Type B pancreatic cell (in vitro differentiated cells): ENCODE results near the gene MYH2. TPM values are rescaled to one million over a fixed set of nuclear protein-coding genes. Genes with fewer than 3 reads are reported as not detected.

ENCODE experiments used
- DNase-seq: peaks from one replicate; pipeline ENCODE4 v3.0.0; 2021; ENCODE audit warnings: mixed read lengths; ENCODE audit not compliant: unreplicated experiment; ENCODE audit errors: extremely low spot score
- H3K27ac Mint-ChIP-seq: 2 replicates; pipeline ENCODE4 v1.8.0; 2021; ENCODE audit warnings: mild to moderate bottlenecking, mixed read lengths
- H3K27me3 Mint-ChIP-seq: 2 replicates; pipeline ENCODE4 v1.8.0; 2021; ENCODE audit warnings: mixed read lengths
- H3K36me3 Mint-ChIP-seq: 2 replicates; pipeline ENCODE4 v1.8.0; 2021; ENCODE audit warnings: mixed read lengths
- H3K4me1 Mint-ChIP-seq: one replicate; pipeline ENCODE4 v1.8.0; 2021; ENCODE audit warnings: mixed read lengths; ENCODE audit not compliant: unreplicated experiment
- H3K4me3 Mint-ChIP-seq: 2 replicates; pipeline ENCODE4 v1.8.0; 2021; ENCODE audit warnings: mild to moderate bottlenecking, mixed read lengths
- H3K9me3 Mint-ChIP-seq: 2 replicates; pipeline ENCODE4 v1.8.0; 2021; ENCODE audit warnings: mixed read lengths
- CTCF ChIP-seq: fragments of 200-600 bp; sonication (generic); conservative IDR thresholded peaks from 2 replicates; pipeline ENCODE4 v1.5.0; 2021; ENCODE audit warnings: antibody characterized with exemption, mild to moderate bottlenecking
- total RNA-seq: library from RNA; stranded (reverse); gene quantifications from 2 replicates; pipeline ENCODE4 v1.2.1, GENCODE V29; 2021; ENCODE audit warnings: low replicate concordance

MYH2 gene
- total RNA-seq, 1 donor from 2014 or later, result not detected

GRCh38 chr17:10579270-10579669 lies 29.8 kb upstream of the MYH2 start:
- H3K27ac Mint-ChIP-seq, result no peak overlapping the region
- DNase-seq, result no peak
- no peaks in the 10 kb centered on the region for H3K4me1 Mint-ChIP-seq
- H3K36me3 Mint-ChIP-seq, result no peaks in the 10 kb centered on the region
- TF ChIP-seq CTCF, result no peak
- no peak overlapping the region for H3K4me3 Mint-ChIP-seq
- H3K9me3 Mint-ChIP-seq, result no peaks in the 10 kb centered on the region
- H3K27me3 Mint-ChIP-seq, result peaks cover 12% of the 10 kb centered on the region

GRCh38 chr17:10574324-10574723 lies 24.9 kb upstream of the MYH2 start:
- no peak for DNase-seq
- no peak for TF ChIP-seq CTCF
- Mint-ChIP-seq H3K4me1 (no peaks in the 10 kb centered on the region), H3K36me3 (no peaks in the 10 kb centered on the region), H3K4me3 (no peak overlapping the region), H3K9me3 (no peaks in the 10 kb centered on the region), H3K27me3 (peaks cover 10% of the 10 kb centered on the region), H3K27ac (no peak overlapping the region)

- H3K4me3 Mint-ChIP-seq, result no peak overlapping the region
- peaks cover 3% of the 10 kb centered on the region for H3K27me3 Mint-ChIP-seq
- H3K9me3 Mint-ChIP-seq, result no peaks in the 10 kb centered on the region
- H3K4me1 Mint-ChIP-seq, result no peaks in the 10 kb centered on the region
- no peak for TF ChIP-seq CTCF
- no peak for DNase-seq
- H3K27ac Mint-ChIP-seq, result no peak overlapping the region
- no peaks in the 10 kb centered on the region for H3K36me3 Mint-ChIP-seq
Measured at GRCh38 chr17:10563991-10564660, 14.7 kb upstream of the MYH2 start.

GRCh38 chr17:10558049-10558448 lies 8.6 kb upstream of the MYH2 start:
- no peaks in the 10 kb centered on the region for H3K36me3 Mint-ChIP-seq
- no peak overlapping the region for H3K4me3 Mint-ChIP-seq
- TF ChIP-seq CTCF, result no peak
- H3K9me3 Mint-ChIP-seq, result no peaks in the 10 kb centered on the region
- H3K27ac Mint-ChIP-seq, result no peak overlapping the region
- no peaks in the 10 kb centered on the region for H3K27me3 Mint-ChIP-seq
- no peak for DNase-seq
- H3K4me1 Mint-ChIP-seq, result no peaks in the 10 kb centered on the region

- DNase-seq, result no peak
- Mint-ChIP-seq H3K27me3 (no peaks in the 10 kb centered on the region), H3K9me3 (no peaks in the 10 kb centered on the region), H3K4me3 (no peak overlapping the region), H3K36me3 (no peaks in the 10 kb centered on the region), H3K4me1 (no peaks in the 10 kb centered on the region), H3K27ac (no peak overlapping the region)
- TF ChIP-seq CTCF, result no peak
Measured at GRCh38 chr17:10557422-10557821, 8.0 kb upstream of the MYH2 start.
